CD1c-positive myeloid dendritic cell (primary cell): ENCODE measurements around the gene FMN1.

Experiments used
- DNase-seq: peaks from one replicate; pipeline ENCODE4 v3.0.0-alpha.2; 2016; ENCODE audit errors: extremely low spot score

Gene FMN1

GRCh38 chr15:32927124-32927523 is 267.4 kb downstream of the FMN1 start:
- DNase-seq = no peak

GRCh38 chr15:32923176-32923575 is 271.3 kb downstream of the FMN1 start:
- DNase-seq = no peak

DNA sequence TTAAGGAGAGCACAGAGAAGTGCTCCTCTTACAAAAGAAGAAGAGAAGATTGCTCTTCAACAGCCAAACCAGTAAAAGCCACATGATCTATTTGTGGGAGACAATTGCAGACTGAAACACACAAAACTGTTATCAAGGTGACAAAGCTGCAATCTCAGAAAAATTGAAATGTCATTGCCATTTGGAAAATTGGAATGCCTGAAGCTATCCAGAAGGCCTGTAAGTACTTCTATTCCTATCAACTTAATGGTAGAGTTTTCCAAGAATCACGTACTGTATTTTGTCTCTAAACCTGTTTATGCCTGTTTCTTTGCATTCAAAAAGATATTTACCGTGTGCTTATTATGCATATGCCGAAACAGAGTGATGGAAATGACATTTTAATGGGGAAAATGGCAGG is 272.0 kb downstream of the FMN1 start:
- no peak for DNase-seq

- DNase-seq = no peak
Measured at GRCh38 chr15:32919749-32920414, 274.6 kb downstream of the FMN1 start.

DNA sequence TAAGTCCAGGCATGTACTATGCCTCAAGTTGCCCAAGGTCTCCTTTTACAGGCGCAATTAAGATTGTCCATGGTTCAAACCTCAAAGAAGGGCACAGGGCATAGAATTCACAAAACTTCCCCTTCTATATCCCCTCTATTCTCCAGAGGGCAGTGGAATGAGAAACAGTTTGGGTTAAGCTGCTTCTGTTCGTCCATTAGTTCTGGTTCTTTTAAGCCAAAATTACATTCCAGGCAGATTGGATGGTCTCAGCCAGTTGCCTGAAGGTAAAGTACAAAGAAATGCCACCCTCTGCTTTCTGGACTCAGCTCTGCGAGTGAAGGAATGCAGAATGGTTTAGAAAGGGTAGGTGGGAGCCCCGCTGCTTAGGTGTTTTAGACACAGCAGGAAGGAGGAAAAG is 276.0 kb downstream of the FMN1 start:
- DNase-seq = no peak

DNA sequence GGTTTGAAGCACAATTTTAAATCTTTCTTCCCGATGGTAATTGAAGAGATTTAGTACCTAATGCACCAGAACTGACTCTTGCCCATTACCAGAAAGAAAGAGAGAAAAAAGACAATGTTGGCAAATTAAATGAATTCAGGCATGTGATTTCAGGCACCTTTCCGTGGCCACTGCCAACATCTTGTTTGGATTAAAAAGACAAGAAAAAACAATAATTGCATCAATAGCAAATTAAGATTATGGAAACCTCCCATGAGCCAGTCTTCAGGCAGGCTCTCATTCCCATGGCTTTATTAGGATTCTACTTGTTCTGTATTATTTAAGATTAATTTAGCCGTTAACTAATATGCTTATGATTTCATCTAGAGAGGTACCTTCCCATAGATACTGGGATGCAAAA is 283.7 kb downstream of the FMN1 start:
- DNase-seq = no peak

DNA sequence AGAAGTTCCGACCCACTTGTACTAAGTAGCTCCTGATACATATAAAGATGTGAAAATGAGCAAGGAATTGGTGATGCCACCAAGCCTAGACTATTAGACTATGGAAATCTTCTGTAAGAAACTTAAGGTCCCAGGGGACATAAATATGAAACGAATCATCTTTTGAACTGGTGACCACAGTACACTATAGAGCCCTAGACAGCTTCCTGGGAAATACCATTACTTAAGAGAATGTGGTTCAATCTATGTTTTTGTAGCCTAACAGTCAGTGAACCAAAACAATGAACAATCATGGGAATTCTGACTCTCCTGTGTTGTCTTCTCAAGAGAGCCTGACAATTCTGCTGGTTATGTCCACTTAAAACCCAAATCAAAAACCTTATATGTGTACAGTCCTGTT is 285.1 kb downstream of the FMN1 start:
- DNase-seq = no peak

DNA sequence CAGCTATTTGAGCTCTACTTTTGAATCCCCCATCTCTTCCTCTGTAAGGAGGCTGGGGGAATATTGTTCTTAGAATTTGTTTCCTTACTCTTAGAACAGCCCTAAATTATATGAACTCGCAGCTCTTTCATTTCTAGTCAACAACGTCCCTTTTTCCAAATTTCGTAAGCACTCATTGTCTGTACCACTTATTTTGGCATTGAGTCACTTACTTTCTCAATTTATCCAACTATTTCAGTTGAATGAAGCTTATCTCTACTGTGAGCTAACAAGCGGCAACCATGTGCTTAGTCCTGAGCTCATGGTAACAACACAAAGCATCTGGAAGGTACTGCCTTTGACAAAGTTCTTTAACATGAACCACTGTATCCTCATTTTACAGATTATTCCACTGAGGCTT is 285.6 kb downstream of the FMN1 start:
- peak; percentile 34 for DNase-seq

GRCh38 chr15:32908135-32908801 is 286.2 kb downstream of the FMN1 start:
- DNase-seq = peak; percentile 66

DNA sequence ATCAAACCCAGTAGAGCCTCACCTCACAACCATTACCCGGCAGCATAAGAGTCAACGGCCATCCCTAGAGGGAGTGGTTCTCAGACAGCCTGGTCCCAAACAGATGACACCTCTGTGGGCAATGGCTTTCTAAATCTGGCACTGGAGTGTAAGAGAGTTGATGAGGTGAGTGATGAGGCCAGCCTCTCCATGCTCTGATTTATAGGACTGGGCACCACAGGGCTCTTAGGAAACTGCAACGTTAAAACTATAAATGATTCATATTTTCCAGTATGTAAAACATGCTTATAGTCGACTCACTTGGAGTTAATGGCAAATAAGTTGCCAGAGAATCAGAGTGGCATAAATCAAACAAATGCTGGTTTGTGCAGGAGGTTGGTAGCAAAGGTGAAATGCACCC is 289.0 kb downstream of the FMN1 start:
- no peak for DNase-seq

DNA sequence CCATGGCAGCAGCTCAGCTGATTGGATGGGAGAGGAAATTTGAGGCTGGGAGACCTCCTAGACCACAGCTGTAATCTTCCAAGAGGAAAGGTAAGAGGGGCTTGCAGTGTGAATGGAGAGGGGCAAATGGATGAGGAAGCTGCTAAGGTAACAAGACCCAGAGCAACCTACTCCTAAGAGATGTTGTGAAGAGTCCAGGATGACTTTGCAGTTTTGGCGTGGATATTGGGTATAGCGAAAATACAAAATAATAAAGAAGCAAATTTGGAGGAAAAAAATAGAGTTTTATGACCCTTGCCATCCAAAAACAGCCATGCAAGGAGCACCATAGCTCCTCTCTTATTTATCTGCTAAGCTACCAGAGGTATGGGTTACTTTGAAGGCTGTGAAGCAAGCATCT is 290.1 kb downstream of the FMN1 start:
- DNase-seq = no peak

DNA sequence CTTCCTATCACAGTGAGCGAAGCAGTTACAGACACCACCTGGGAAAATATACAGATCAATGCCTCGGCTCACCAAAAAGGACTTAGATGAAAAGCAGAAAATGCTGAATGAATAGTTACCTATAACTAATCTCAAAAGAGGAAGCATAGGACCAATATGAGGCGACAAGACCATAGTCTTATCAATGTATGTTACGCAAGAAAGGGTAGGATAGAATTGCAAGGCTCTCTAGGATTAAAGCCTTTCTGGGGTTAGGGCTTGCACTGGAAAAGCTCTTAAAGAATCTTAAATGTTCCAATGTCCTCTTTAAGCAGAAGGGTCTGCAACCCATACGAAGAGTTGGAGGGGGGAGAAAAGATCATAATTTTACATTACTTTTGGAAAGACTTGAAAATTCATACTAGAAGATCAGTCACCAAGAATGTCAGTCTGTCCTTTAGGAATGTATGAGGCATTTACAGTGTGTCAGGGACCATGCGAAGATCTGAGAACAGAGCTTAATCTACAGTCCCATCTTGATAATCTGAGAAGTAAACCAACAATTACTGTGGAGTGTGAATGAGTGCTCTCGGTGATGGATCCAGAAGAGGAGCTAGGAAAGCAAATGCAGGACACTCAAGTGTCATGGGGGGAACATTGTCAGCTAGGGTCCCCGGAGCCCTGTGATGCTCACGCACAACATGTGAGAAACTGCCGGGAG is 290.8 kb downstream of the FMN1 start:
- DNase-seq = no peak

DNA sequence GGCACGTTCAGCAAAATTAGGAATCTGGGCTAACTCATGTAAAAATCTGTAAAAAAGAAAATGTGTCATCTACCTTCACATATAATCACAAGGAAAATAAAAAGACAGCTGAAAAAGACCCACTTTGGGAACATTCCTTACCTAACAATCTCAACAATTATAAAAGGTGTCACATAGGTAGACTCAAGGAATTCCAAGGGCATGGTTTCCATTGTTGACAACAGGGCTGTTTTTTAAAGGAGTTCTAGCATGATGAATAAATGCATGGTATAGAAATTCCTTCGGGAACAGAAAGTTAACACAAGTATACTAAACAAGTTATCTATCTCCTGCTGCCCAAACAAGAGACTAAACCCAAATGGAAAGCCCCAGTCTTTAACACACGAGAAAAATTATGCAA is 292.5 kb downstream of the FMN1 start:
- DNase-seq = no peak

GRCh38 chr15:32901192-32901591 is 293.3 kb downstream of the FMN1 start:
- DNase-seq = no peak

- no peak for DNase-seq
Measured at GRCh38 chr15:32899126-32899596, 295.4 kb downstream of the FMN1 start.

GRCh38 chr15:32898414-32898813 is 296.1 kb downstream of the FMN1 start:
- DNase-seq = no peak

- DNase-seq = no peak
Measured at GRCh38 chr15:32893421-32893820, 301.1 kb downstream of the FMN1 start.

DNA sequence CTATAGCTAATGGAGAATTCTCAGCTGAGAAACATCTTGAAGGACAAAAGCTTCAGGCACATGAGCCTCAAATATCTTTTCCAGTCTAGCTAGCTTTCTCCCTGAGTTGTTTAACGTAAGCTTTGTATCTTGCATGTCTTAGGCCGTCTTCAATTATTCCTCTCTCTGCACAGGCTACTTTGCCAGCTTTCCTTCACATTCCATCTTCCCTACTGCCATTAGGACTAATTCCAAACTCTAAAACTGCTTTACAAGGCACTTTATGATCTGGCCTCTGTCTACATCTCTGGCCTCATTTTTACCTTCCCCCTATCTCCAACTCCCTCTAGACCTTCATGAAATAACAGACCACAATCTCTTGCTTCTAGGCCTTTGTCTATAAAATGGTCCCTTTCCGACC is 305.3 kb downstream of the FMN1 start:
- no peak for DNase-seq

DNA sequence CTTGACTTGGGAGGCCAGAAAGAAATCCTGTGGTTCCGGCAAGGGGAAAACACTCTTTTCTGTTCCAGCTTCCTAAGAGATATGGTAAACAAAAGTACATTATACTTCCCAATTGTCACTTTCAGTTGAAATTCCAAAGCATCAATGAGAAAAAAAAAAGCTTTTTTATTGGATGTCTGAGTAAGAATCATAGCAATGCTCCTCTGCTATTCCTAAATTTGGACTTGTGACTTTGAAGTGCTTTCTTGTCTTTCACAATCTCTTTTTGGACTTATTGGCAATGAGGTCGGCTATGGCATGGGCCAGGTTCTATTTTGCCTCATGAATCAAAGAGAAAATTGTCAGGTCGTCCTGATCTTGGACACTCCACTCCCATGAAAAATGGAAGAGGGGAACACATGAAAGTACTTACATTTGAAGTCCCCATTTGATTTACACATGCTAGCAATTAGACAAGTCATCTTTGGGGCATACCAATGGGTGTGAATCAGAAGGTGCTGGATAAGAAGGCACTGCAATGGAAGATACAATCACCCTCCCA is 306.2 kb downstream of the FMN1 start:
- no peak for DNase-seq

- DNase-seq = no peak
Measured at GRCh38 chr15:32887090-32887489, 307.4 kb downstream of the FMN1 start.

- no peak for DNase-seq
Measured at GRCh38 chr15:32886459-32886858, 308.1 kb downstream of the FMN1 start.

GRCh38 chr15:32885713-32886112 is 308.8 kb downstream of the FMN1 start:
- DNase-seq = no peak

GRCh38 chr15:32884146-32884545 is 310.4 kb downstream of the FMN1 start:
- no peak for DNase-seq
